PC-9 (cell line): ENCODE measurements around the gene RTCB.

Experiments
- CTCF ChIP-seq: fragments of 200-600 bp; sonication (generic); conservative IDR thresholded peaks from 2 replicates; pipeline ENCODE4 v1.6.1; 2017; ENCODE audit warnings: mixed run types, antibody characterized with exemption, mild to moderate bottlenecking, moderate library complexity
- EZH2 ChIP-seq: fragments of 200-600 bp; sonication (generic); IDR thresholded peaks from 2 replicates; pipeline ENCODE4 v1.8.0; 2017; ENCODE audit warnings: antibody characterized with exemption, low read depth

GRCh38 chr22:32444068-32444467, 32.0 kb upstream of the RTCB start:
- TF ChIP-seq EZH2 (no peak), CTCF (peak; percentile 70)
